MM.1S (cell line): ENCODE measurements around the gene DDI1.

ENCODE experiments used
- DNase-seq: peaks from one replicate; pipeline ENCODE4 v3.0.0-alpha.2; 2015
- H2AFZ ChIP-seq: fragments of 300-600 bp; sonication (generic); 2 replicates; pipeline ENCODE4 v1.6.0; 2016; ENCODE audit warnings: antibody characterized with exemption, low read length
- H3F3A ChIP-seq: fragments of 300-600 bp; sonication (generic); 2 replicates; pipeline ENCODE4 v1.6.1; 2016; ENCODE audit warnings: mild to moderate bottlenecking, antibody characterized with exemption, low read length, moderate library complexity, mixed read lengths; ENCODE audit not compliant: insufficient read depth
- H3K27ac ChIP-seq: fragments of 300-600 bp; sonication (generic); 2 replicates; pipeline ENCODE4 v1.5.1; 2016; ENCODE audit warnings: mild to moderate bottlenecking, low read length
- H3K27me3 ChIP-seq: fragments of 300-600 bp; sonication (generic); replicated peaks from 2 replicates; pipeline ENCODE4 v1.6.0; 2016; ENCODE audit warnings: low read length; ENCODE audit not compliant: insufficient read depth
- H3K36me3 ChIP-seq: fragments of 300-600 bp; sonication (generic); replicated peaks from 2 replicates; pipeline ENCODE4 v1.6.1; 2016; ENCODE audit warnings: mild to moderate bottlenecking, low read length, mixed read lengths; ENCODE audit not compliant: insufficient read depth
- H3K4me1 ChIP-seq: fragments of 300-600 bp; sonication (generic); 2 replicates; pipeline ENCODE4 v1.6.1; 2016; ENCODE audit warnings: low read length, mixed read lengths
- H3K4me2 ChIP-seq: fragments of 300-600 bp; sonication (generic); 2 replicates; pipeline ENCODE4 v1.6.0; 2016; ENCODE audit warnings: low read depth, low read length
- H3K4me3 ChIP-seq: fragments of 300-600 bp; sonication (generic); 2 replicates; pipeline ENCODE4 v1.5.1; 2016; ENCODE audit warnings: low read length, mixed read lengths
- H3K79me2 ChIP-seq: fragments of 300-600 bp; sonication (generic); 2 replicates; pipeline ENCODE4 v1.6.1; 2016; ENCODE audit warnings: mixed run types, low read length, mixed read lengths
- H3K9ac ChIP-seq: fragments of 300-600 bp; sonication (generic); 2 replicates; pipeline ENCODE4 v1.6.1; 2016; ENCODE audit warnings: low read length, mixed read lengths
- H3K9me2 ChIP-seq: fragments of 300-600 bp; sonication (generic); replicated peaks from 2 replicates; pipeline ENCODE4 v1.6.1; 2016; ENCODE audit warnings: mild to moderate bottlenecking, low read length, mixed read lengths; ENCODE audit not compliant: insufficient read depth
- H3K9me3 ChIP-seq: fragments of 300-600 bp; sonication (generic); replicated peaks from 2 replicates; pipeline ENCODE4 v1.6.1; 2016; ENCODE audit warnings: mild to moderate bottlenecking, low read length, mixed read lengths; ENCODE audit not compliant: insufficient read depth
- H4K20me1 ChIP-seq: fragments of 300-600 bp; sonication (generic); 2 replicates; pipeline ENCODE4 v1.6.1; 2016; ENCODE audit warnings: mild to moderate bottlenecking, low read length, moderate library complexity, mixed read lengths; ENCODE audit not compliant: insufficient read depth
- EZH2 ChIP-seq: fragments of 300-600 bp; sonication (generic); optimal IDR thresholded peaks from 2 replicates; pipeline ENCODE3; 2017; ENCODE audit warnings: low read depth, mild to moderate bottlenecking, antibody characterized with exemption, low read length, mixed read lengths
- EZH2phosphoT487 ChIP-seq: fragments of 300-600 bp; sonication (generic); IDR thresholded peaks from 2 replicates; pipeline ENCODE4 v1.6.1; 2018; ENCODE audit warnings: antibody characterized with exemption, low read length
- TF ChIP-seq, protein P1 (sequence below): fragments of 300-600 bp; sonication (generic); IDR thresholded peaks from 2 replicates; pipeline ENCODE4 v1.5.1; 2016; ENCODE audit warnings: antibody characterized with exemption, low read length, mixed read lengths

The DDI1 gene

DNA sequence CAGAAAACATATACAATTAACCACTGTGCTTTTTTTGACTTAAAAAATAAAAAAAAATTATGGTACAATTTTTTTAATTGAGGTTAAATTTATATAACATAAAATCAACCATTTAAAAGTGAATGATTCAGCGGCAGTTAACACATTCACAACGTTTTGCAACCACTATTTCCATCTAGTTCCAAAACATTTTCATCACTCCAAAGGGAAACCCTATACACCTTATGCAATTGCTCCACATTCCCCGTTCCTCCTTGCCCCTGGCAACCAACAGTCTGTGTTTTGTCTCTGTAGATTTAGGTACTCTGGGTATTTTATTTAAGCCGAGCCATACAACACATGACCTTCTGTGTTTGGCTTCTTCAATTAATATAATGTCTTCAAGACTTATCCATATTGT, 15.3 kb downstream of the DDI1 start:
- Histone ChIP-seq H3K27ac (no peak overlapping the region), H3F3A (no peaks in the 10 kb centered on the region), H2AFZ (no peak overlapping the region), H3K9ac (no peak overlapping the region), H3K79me2 (no peaks in the 10 kb centered on the region), H3K4me2 (no peak overlapping the region), H3K4me3 (no peak overlapping the region), H3K27me3 (no peaks in the 10 kb centered on the region), H3K36me3 (no peaks in the 10 kb centered on the region), H3K9me2 (no peaks in the 10 kb centered on the region), H3K4me1 (no peaks in the 10 kb centered on the region), H3K9me3 (no peaks in the 10 kb centered on the region), H4K20me1 (no peaks in the 10 kb centered on the region)
- no peak for DNase-seq
- TF ChIP-seq EZH2 = no peak
- TF ChIP-seq EZH2phosphoT487 = no peak
- TF ChIP-seq, protein P1, sequence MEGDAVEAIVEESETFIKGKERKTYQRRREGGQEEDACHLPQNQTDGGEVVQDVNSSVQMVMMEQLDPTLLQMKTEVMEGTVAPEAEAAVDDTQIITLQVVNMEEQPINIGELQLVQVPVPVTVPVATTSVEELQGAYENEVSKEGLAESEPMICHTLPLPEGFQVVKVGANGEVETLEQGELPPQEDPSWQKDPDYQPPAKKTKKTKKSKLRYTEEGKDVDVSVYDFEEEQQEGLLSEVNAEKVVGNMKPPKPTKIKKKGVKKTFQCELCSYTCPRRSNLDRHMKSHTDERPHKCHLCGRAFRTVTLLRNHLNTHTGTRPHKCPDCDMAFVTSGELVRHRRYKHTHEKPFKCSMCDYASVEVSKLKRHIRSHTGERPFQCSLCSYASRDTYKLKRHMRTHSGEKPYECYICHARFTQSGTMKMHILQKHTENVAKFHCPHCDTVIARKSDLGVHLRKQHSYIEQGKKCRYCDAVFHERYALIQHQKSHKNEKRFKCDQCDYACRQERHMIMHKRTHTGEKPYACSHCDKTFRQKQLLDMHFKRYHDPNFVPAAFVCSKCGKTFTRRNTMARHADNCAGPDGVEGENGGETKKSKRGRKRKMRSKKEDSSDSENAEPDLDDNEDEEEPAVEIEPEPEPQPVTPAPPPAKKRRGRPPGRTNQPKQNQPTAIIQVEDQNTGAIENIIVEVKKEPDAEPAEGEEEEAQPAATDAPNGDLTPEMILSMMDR = no peak

DNA sequence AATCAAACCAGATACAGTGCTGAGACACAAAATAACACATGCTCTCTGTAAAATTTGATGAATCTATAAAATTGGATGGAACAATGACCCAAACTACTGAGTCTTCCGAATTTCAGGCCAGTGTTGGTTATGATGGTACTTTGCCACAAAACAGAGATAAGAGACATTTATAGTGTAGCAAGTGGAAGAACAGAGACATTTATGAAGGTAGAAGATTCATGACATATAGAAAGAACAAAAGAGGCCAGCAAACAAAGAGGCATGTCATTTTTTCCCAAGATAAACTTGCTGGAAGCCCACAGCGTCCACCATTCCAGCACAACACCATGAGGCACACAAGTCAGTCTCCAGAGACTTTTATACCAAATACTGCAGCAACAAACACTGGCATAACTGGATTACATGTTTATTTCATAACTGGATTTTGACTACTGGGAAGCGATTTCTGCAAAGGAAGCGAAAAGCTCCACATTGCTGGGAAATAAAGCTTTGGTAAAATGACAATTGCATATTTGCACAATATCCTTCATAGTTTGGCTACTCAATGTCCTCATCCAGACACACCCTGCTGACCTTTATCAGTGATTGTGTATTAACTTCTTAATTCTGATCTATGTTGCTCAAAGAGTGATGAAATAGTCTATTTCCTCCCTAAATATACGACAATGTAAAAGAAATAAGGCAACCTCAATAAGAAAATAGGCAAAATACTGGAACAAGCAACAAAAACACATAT, 17.5 kb downstream of the DDI1 start:
- H3K9me2 ChIP-seq = no peaks in the 10 kb centered on the region
- no peaks in the 10 kb centered on the region for H3K4me1 ChIP-seq

DNA sequence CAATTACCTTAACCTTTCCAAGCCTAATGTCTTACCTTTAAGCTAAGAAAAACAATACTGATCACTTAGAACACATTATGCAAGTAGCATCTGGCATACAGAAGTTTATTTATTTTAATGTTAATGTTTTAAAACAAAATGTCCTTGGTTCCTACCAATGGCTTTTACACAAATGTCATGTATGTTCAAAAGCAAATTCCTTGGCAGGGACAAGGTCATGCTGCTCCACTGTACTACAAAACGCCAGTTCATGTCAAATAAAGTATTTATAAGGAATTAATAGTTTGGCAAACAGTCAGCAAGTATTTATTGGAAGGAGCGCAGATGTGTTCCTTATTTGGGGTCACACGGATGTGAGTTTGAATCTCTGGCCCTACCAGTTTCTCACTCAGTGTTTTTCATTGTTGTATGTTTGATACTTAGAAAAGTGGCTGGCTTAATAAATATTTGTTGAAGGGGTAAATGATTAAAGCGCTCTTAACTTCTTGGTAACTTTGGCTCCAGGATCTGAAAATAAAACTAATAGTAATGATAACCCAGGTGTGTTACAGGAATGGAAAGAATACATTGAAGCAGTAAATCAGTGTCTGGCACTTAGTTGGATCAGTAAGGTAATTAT, 18.6 kb downstream of the DDI1 start:
- Histone ChIP-seq H3K4me1 (no peaks in the 10 kb centered on the region), H3K36me3 (no peaks in the 10 kb centered on the region), H3K9me3 (no peaks in the 10 kb centered on the region), H3K4me3 (no peak overlapping the region), H3K27ac (no peak overlapping the region), H3K9me2 (no peaks in the 10 kb centered on the region), H3F3A (no peaks in the 10 kb centered on the region), H4K20me1 (no peaks in the 10 kb centered on the region), H3K9ac (no peak overlapping the region), H2AFZ (no peak overlapping the region), H3K79me2 (no peaks in the 10 kb centered on the region), H3K4me2 (no peak overlapping the region), H3K27me3 (no peaks in the 10 kb centered on the region)
- TF ChIP-seq, protein P1 = no peak
- TF ChIP-seq EZH2phosphoT487 (no peak), EZH2 (no peak)
- DNase-seq = no peak

More for the DNA sequence above, 17.5 kb downstream of the DDI1 start:
- Histone ChIP-seq H3K4me3 (no peak overlapping the region), H3K4me2 (no peak overlapping the region), H3F3A (no peaks in the 10 kb centered on the region), H3K27me3 (no peaks in the 10 kb centered on the region), H3K79me2 (no peaks in the 10 kb centered on the region), H3K9ac (no peak overlapping the region), H3K36me3 (no peaks in the 10 kb centered on the region), H3K27ac (no peak overlapping the region), H4K20me1 (no peaks in the 10 kb centered on the region), H2AFZ (no peak overlapping the region), H3K9me3 (no peaks in the 10 kb centered on the region)
- DNase-seq = no peak
- TF ChIP-seq EZH2phosphoT487 (no peak), EZH2 (no peak)
- TF ChIP-seq, protein P1 = no peak
